SKM-1 (cell line): ENCODE measurements around the gene LIN28B.
"Not testable (repeated sequence)": the region's sequence is repeated elsewhere in the genome, so short reads cannot be mapped to it uniquely, and the experiment has no call there.

Experiments used
- DNase-seq: peaks from one replicate; lab custom pipeline; 2025; ENCODE audit not compliant: unreplicated experiment; lab: John Stamatoyannopoulos, UW

The LIN28B gene, protein sequence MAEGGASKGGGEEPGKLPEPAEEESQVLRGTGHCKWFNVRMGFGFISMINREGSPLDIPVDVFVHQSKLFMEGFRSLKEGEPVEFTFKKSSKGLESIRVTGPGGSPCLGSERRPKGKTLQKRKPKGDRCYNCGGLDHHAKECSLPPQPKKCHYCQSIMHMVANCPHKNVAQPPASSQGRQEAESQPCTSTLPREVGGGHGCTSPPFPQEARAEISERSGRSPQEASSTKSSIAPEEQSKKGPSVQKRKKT

DNA sequence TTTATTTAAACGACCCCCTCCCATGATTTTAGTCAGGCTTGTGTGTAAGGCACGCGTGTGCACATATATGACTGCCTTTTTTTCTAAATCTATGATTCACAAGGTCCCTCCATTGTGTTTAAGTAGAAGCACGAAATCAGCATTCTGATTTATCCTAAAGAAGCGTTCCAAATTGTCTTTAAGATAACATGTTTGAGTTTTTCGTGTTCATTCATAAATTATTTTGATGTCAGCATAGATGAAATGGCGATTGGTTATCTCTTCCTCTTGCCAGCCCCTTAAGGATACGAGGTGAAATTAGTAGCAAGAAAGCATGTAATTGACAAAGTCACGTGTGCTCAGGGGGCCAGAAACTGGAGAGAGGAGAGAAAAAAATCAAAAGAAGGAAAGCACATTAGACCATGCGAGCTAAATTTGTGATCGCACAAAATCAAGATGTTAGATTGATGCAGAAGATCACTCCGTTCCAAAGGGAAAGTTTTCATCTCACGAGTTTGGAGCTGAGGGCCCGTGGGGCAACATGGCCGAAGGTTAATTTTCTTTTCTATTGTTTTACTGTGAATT, at the start of gene LIN28B:
Gene LIN28B (plus strand): TSS at position 377 of the 564 bp plus-strand sequence. CDS start 144 bp downstream, at position 521.
- DNase-seq, result peak; percentile 57

DNA sequence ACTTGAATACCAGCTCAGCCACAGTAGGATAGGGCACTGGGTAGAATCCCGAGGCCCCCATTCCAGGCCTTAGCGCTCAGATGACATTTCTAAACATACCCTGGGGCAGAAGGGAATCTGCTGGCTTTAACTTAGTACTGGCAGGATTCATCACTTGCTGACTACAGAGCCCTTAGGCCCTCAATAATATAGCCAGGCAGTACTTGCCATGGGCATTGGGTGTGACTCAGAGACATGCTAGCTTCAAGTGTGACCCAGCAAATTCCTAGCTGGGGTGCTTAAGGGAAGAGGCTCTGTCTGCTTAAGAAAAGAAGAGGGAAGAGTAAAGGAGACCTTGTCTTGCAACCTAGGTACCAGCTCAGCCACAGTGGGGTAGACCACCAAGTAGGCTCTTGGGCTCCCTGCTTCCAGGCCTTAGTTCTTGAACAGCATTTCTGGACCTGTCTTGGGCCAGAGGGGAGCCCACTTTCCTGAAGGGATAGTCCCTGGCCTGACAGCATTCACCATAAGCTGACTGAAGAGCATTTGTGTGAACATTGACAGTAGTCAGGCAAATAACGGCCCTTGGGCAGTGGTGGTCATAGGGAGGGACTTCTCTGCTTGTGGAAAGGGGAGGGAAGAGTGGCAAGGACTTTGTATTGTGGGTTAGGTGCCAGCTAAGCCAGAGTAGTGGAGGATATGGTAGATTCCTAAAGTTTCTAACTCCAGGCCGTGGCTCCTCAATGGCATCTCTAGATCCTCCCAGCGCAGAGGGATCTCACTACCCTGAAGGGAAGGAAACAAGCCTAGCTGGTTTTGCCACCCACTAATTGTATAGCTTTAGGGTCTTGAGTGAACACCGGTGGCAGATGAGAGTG, 48.6 kb upstream of the LIN28B start:
- no peak for DNase-seq

DNA sequence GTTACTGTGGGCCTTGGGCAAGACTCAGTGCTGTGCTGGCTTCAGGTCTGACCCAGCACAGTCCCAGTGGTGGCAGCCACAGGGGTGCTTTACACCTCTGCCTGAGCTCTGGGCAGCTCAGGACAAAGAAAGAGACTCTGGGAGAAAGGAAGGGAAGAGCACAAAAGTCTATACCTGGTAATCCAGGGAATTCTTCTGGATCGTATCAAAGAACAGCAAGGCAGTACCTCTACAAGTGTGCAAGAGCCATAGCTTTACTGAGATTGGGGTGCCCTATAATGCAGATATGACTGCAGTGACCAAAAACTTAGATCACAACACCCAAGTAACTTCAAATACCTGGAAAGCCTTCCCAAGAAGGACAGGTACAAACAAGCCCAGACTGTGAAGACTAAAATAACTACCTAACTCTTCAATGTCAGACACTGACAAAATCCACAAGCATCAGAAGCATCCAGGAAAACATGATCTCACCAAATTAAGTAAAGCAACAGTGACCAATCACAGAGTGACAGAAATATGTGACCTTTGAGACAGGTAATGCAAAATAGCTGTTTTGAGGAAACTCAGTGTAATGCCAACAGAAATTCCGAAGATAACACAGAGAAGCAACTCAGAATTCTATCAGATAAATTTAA, 47.9 kb upstream of the LIN28B start:
- DNase-seq, result no peak

GRCh38 chr6:104921896-104922295, 35.0 kb upstream of the LIN28B start:
- no peak for DNase-seq

DNA sequence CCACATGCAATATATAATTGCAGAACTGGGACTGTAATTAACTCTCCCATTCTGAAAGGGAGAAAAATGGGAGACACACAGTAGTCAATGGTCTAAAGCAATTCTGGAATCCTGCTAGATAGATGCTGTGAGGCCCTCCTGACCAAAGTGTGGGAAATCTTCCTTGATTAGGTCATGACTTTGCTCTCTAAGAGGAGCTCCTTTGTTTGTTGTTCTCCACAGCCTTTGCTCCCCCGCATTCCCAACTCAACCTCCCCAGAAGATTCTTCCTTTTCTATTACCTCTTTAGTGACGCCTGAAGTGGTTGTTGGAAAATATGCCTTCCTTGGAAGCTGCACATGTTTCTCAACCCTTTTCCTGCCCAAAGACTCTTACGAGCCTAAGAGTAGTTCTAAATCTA, 28.8 kb upstream of the LIN28B start:
- DNase-seq, result no peak

GRCh38 chr6:104929353-104929752, 27.6 kb upstream of the LIN28B start:
- no peak for DNase-seq

DNA sequence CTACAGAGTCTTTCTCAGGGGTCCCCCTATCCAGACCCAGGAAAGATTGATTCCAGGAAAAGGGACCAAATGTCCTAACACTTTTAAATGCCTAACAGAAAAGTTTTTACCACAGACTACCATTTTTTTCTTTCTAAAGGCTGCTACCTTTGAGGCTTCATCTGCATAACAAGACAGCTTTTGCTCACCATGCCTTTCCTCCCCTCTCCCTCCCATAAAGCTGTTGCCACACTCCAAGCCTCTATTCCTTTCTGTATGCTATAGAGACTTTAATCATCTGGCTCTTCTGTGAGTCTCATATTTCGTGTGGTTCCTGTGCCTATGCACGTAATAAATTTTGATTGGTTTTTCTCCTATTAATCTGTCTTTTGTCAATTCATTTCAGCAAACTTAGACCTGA, 26.0 kb upstream of the LIN28B start:
- no peak for DNase-seq

DNA sequence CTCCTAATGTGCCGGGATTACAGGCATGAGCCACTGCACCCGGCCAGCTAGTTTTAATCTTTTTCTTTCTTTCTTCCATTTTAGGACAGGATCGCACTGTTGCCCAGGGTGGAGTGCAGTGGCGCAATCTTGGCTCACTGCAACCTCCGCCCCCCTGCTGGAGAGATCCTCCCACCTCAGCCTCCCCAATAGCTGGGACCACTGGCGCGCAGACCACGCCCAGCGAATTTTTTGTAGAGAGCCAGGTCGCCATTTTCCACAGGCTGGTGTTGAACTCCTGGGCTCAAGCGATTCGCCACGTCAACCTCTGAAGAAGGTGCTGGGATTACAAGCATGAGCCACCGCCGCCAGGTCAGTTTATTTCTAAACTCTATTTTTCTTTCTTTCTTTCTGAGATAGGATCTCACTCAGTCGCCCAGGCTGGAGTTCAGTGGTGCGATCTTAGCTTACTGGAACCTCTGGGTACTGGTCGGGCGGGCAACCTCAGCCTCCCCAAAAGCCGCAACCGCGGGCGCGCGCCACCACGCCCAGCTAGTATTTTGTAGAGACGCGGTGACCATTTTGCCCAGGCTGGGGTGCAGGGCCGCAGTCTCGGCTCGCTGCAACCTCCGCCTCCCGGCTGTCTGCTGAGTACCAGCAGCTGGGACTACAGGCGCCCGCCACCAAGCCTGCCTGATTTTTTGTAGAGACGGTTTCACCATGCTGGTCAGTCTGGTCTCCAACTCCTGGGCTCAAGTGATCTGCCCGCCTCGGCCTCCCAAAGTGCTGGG, 20.0 kb upstream of the LIN28B start:
- DNase-seq, result no peak

- no peak for DNase-seq
Observed at GRCh38 chr6:104940238-104940892, 16.5 kb upstream of the LIN28B start.

DNA sequence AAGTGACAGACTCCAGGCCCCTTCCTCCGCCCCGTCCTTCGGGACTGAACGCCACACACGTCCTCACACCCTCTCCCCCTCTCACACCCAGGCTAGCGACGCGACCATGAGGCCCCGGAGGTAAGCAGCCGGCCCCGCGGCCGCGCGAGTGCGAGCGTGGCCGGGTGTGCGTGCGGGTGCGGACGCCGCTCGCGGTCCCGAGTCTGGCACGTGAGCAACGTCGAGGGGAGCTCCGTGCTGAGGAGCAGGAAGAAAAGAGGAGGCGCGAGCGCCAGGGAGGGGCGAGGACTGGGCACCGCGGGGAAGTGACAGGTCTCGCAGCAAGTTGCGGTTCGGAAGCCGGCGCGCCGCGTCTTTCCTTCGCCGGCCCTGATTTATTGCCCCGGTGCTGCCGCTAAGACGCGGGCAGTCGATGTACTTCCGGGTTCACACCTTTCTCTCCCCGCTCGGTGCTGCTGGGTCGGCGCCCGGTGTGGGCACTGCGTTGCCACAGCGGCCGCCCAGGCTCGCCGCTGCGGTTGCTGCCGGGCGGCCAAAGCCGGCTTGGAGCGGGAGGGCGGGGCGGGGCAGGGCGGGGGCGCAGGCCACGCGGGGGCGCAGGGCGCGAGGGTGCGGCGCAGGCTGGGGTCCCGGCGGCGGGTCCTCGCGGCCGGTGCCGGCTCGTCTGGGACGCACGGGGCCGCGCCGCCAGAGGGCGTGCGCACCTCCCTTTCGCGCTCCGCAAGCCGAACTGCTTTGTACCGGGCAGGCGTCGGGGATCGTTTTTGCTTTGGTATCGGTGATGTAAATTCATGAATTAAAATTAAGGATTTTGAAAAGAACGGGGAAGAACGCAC, 15.8 kb upstream of the LIN28B start:
- no peak for DNase-seq

GRCh38 chr6:104941729-104942091, 15.2 kb upstream of the LIN28B start:
- no peak for DNase-seq

DNA sequence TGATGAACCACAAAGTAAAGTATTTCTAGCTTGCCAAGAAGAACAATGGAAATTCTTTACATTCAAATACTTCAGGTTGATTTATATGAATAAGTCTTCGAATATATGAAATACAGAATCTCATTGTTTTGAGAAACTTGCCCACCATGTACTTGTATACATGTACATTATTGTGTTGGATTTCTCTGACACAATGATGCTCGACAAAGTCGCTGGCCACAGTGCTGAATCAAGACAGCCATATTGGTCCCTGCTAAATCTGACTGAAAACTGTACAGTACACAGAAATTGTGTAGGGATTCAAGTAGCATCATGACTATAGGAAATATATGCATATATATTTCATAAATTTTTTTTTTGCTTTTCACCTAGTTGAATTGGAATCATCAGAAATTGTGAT, 13.1 kb upstream of the LIN28B start:
- DNase-seq, result no peak

GRCh38 chr6:104949206-104949605, 7.7 kb upstream of the LIN28B start:
- DNase-seq, result no peak

- no peak for DNase-seq
Observed at GRCh38 chr6:104951677-104952076, 5.2 kb upstream of the LIN28B start.

DNA sequence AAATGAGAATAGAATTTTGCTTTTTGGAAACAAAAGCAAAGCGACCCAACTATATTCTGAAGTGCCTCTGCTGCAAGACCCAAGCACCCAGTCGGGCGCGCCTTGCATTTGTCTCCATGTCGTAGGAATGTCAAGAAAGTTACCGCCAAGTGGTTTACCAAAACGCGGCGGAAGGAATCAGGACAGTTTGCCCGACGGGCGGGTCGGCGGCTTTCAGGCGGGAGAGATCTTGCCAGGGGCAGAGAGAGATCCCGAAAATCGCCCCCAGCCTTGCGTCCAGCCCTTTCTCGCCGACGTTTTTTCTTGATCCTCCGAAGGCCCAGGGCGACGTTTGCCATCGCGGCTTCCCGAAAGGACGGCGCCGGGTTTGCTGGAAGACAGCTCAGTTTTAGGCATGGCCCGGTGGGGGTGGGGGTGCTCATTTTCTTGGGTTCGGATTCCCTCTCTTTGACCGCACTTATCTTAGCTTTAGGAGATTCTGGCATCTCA, 4.0 kb upstream of the LIN28B start:
- no peak for DNase-seq

DNA sequence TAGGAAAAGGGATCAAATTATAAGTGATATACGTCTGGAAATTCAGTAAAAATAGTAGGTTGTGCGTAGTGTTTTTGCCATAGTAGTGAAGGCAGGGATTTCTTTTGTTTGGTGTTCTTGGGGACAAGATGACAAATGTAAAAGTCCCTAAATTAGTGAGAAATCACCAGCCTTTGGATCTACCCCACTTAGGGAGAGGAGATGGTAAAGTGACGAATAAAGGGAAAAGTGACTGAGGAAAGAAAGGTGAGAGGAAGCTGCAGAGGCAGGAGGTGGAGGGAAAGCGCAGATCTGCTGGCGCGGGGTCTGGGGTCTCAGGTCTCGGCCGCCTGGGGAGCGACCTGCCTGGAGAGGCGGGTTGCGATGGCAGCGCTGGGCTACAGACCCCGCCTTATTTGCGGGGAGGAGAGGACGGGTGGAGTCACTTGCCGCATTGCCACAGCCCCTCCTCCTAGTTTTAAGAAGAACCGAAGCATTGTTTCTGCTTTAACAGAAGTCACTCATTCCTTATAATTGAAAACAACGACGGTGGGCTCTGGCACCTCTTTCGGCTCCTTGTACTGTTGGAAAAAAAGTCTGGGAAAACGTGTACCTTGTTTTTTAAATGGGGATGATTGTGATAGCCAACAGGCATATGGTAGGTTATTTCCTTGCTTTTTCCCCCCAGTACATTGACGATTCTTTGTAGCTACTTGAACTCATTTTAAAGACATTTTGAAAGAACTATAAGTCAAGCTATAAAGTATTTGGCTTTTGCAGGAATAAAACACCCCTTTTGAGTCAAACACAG, 3.3 kb upstream of the LIN28B start:
- DNase-seq, result not testable (repeated sequence)

DNA sequence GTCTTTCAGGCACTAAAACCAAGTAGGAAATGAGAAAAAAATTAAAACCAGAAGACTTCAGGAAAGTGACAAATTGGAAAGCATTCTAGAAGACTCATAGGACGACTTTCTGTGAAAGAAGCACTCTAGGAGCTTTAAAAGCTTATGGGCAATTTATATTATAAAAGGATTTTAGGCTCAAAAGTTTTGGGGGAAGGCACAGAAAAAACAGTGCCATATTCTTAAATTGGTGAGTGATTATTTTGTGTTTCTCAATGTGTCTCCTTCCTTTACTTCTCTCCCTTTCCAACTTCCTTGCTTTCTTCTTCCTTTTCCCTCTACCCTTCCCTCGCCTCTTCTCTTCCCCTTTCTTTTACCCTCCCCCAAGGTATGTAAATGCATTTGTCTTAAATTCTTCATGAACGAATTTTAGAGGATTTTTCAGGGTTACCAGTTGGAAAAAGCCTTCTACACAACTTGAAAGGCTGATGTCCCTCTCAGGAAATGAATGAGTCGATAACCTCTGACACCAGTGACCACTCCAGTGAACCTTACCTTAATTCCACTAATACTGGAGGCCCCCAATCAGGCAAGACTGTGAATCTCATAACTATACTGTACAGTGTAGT, 2.6 kb upstream of the LIN28B start:
- DNase-seq, result no peak

- peak; percentile 67 for DNase-seq
Observed at GRCh38 chr6:104955491-104955890, 1.4 kb upstream of the LIN28B start.
